Pancreas (tissue), 10 donors: ENCODE results near the gene ZDHHC14. TPM values are rescaled to one million over a fixed set of nuclear protein-coding genes. Genes with fewer than 3 reads are reported as not detected.

ENCODE experiments used
- ATAC-seq, 4 donors: fragments of 200-7000 bp; cut with Tn5 transposase; one replicate each; pipeline versions ENCODE4 v1.8.0 to v1.9.1; 2020; ENCODE audit warnings: mild to moderate bottlenecking in 4 of 4, moderate library complexity in 4 of 4
- DNase-seq, 6 donors: peaks; one replicate each; pipeline ENCODE4 v3.0.0-alpha.2; 2020
- FAIRE-seq: peaks from 2 replicates; lab custom pipeline; 2012; peaks lifted over from hg19 to GRCh38; lab: Jason Lieb, UNC
- H3K27ac ChIP-seq, 4 donors: fragments of 200-600 bp; sonication (generic); 1 replicate in 3 of 4; 2 replicates in 1 of 4; pipeline versions ENCODE4 v1.5.0 to v1.8.0; 2020
- H3K27me3 ChIP-seq, 4 donors: fragments of 200-600 bp; one replicate each; pipeline ENCODE4 v1.8.0; 2021
- H3K36me3 ChIP-seq, 3 donors: fragments of 200-600 bp; sonication (generic) in 1 of 3; one replicate each; pipeline versions ENCODE4 v1.5.0 to v1.8.0; 2020 to 2021
- H3K4me1 ChIP-seq, 3 donors: fragments of 200-600 bp; one replicate each; pipeline ENCODE4 v1.8.0; 2021
- H3K4me3 ChIP-seq, 4 donors: fragments of 200-600 bp; sonication (generic) in 2 of 4; one replicate each; pipeline versions ENCODE4 v1.5.0 to v1.8.0; 2020 to 2021
- H3K9me3 ChIP-seq, 4 donors: fragments of 200-600 bp; one replicate each; pipeline ENCODE4 v1.8.0; 2021
- CTCF ChIP-seq, 4 donors: fragments of 200-600 bp; sonication (generic) in 3 of 4; IDR thresholded peaks; one replicate each; pipeline versions ENCODE4 v1.5.0 to v1.8.0; 2021; ENCODE audit warnings: antibody characterized with exemption in 4 of 4
- WGBS, 2 donors: extraction: QIAGEN DNeasy Blood & Tissue Kit; methylation state at CpG; one replicate each; pipeline ENCODE4 v1.1.7; 2013; 5-methylcytosine and 5-hydroxymethylcytosine counted together
- intact Hi-C, 3 donors: fragments of 100-400 bp; cut with DNase I; formaldehyde crosslinking; loops; one replicate each; pipeline versions ENCODE4 v1.11.1 to v1.14.2; 2022
- polyA plus RNA-seq, 2 donors: library from polyadenylated mRNA; stranded (reverse); fragments of 200-250 nt; gene quantifications; one replicate each; pipeline ENCODE4 v1.2.3, GENCODE V29; 2013
- total RNA-seq, 6 donors: library from RNA; stranded (reverse); fragmentation: NEBNext Ultra II Directional in 4 of 6; extraction: Animal tissue kit (Norgen Biotek cat#: 25700) in 4 of 6; gene quantifications; one replicate each; pipeline versions ENCODE4 v1.2.1 to v1.2.4, GENCODE V29; 2021 to 2023
- donor health status: healthy with polysubstance abuse.
- donor health status: DM: no; HTN: no; CAD: no; lungs with moderate emphysema.
- donor health status: DM: no; HTN: no; CAD: no.
- donor health status: control.
- donor health status: control.
- donor health status: Bipolar disorder and iron deficiency.
- donor health status: DM: yes; HTN: yes; CAD: no.
- donor health status: DM: no; HTN: no; CAD: no.
- donor health status: DM: no; HTN: no; CAD: no.
- donor health status: DM: yes; HTN: yes; CAD: no.

ZDHHC14 gene
- total and polyA plus RNA-seq, 8 donors = 3.1 to 9.9 (median 4.5) TPM

GRCh38 chr6:157539900-157540752, 159.1 kb downstream of the ZDHHC14 start:
- ATAC-seq = peak in 2 of 4 donors; percentile 34 to 61

GRCh38 chr6:157541618-157542413, 160.8 kb downstream of the ZDHHC14 start:
- no peak for ATAC-seq
- DNase-seq = no peak
- H3K9me3 ChIP-seq = no peaks in the 10 kb centered on the region
- no peak for FAIRE-seq
- intact Hi-C loops = no loop called here
- H3K36me3 ChIP-seq = no peaks in the 10 kb centered on the region
- WGBS, 2 donors = 82 to 90% methylated on average over 13 of the region's 13 CpGs
- no peak overlapping the region for H3K27ac ChIP-seq
- no peak overlapping the region for H3K4me3 ChIP-seq
- no peaks in the 10 kb centered on the region for H3K4me1 ChIP-seq
- TF ChIP-seq CTCF (IDR thresholded peaks at IDR 0.05) = no peak
- no peaks in the 10 kb centered on the region for H3K27me3 ChIP-seq

More at GRCh38 chr6:157539900-157540752, 159.1 kb downstream of the ZDHHC14 start:
- no peak overlapping the region for H3K27ac ChIP-seq
- TF ChIP-seq CTCF (IDR thresholded peaks at IDR 0.05) = no peak
- no peak for DNase-seq
- H3K4me3 ChIP-seq = no peak overlapping the region
- FAIRE-seq = no peak
- intact Hi-C loops = no loop called here
- no peaks in the 10 kb centered on the region for H3K27me3 ChIP-seq
- WGBS, 2 donors = 88% methylated on average over 16 of the region's 16 CpGs
- no peaks in the 10 kb centered on the region for H3K36me3 ChIP-seq
- peaks cover 0 to 5% (median 1%) of the 10 kb centered on the region in 3 donors for H3K4me1 ChIP-seq
- no peaks in the 10 kb centered on the region for H3K9me3 ChIP-seq

- FAIRE-seq = no peak
- WGBS, 2 donors = 87 to 92% methylated on average over 21 of the region's 21 CpGs
- DNase-seq = no peak
These were observed 161.6 kb downstream of the ZDHHC14 start for GRCh38 chr6:157542414-157543160.

DNA sequence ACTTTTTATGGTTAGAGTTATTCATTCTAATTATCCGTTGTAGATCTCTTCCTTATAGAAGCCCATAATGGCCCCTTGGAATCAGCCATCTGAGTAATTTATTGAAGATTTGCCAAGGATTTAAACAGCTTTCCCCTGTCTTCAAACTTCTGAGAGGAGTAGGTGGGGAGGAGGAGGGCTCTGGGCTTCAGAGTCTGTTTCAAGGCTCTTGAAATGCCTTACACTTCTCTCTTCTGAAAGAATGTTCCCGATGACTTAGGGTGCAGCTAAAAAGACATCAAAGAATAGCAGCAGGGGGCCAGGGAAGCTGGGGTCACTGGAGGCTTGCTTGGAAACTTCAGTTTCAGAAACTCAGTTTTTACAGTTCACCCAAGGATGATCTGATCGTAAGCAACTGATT, 165.3 kb downstream of the ZDHHC14 start:
- Histone ChIP-seq H3K4me3 (no peak overlapping the region), H3K9me3 (no peaks in the 10 kb centered on the region), H3K27ac (no peak overlapping the region), H3K27me3 (no peaks in the 10 kb centered on the region), H3K4me1 (no peaks in the 10 kb centered on the region), H3K36me3 (no peaks in the 10 kb centered on the region)
- DNase-seq = no peak
- 58 to 86% methylated on average over 3 of the region's 3 CpGs for WGBS, 2 donors
- FAIRE-seq = no peak
- intact Hi-C loops = no loop called here
- no peak for TF ChIP-seq CTCF (IDR thresholded peaks at IDR 0.05)
- no peak for ATAC-seq

More at GRCh38 chr6:157542414-157543160, 161.6 kb downstream of the ZDHHC14 start:
- H3K9me3 ChIP-seq = no peaks in the 10 kb centered on the region
- TF ChIP-seq CTCF (IDR thresholded peaks at IDR 0.05) = no peak
- H3K4me1 ChIP-seq = no peaks in the 10 kb centered on the region
- H3K27me3 ChIP-seq = no peaks in the 10 kb centered on the region
- H3K4me3 ChIP-seq = no peak overlapping the region
- intact Hi-C loops = no loop called here
- H3K27ac ChIP-seq = no peak overlapping the region
- ATAC-seq = no peak
- no peaks in the 10 kb centered on the region for H3K36me3 ChIP-seq
